GM19372 (cell line): ENCODE data around the gene ABHD12B.
"Not testable (repeated sequence)": the region's sequence is repeated elsewhere in the genome, so short reads cannot be mapped to it uniquely, and the experiment has no call there.

Source experiments
- ATAC-seq: cut with Tn5 transposase; IDR thresholded peaks from one replicate; pipeline ENCODE4 v1.9.1; 2021; ENCODE audit warnings: mild to moderate bottlenecking, low read depth, moderate library complexity; ENCODE audit not compliant: unreplicated experiment

ABHD12B gene

DNA sequence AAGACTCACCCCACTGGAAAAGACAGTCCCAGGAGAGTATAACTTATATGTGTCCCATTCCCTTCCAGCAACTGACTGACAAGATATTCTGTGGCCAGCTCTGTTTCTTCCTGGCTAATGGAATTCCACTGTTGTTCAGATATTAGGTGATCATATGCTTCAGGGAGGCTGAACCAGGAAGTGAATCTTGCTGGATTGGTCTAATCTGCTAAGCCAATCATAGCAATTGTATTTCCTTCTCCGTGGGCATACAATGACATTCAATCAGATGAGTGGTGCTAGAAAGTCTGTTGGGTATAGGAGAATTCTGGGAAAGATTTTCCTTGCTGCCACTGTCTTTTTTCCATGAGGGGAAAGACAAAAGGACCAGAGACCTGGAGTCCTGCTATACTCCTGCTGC, 60.3 kb downstream of the ABHD12B start:
- no peak for ATAC-seq

- ATAC-seq = no peak
Measured at GRCh38 chr14:50932592-50933495, 61.0 kb downstream of the ABHD12B start.

GRCh38 chr14:50935126-50936015, 63.5 kb downstream of the ABHD12B start:
- no peak for ATAC-seq

DNA sequence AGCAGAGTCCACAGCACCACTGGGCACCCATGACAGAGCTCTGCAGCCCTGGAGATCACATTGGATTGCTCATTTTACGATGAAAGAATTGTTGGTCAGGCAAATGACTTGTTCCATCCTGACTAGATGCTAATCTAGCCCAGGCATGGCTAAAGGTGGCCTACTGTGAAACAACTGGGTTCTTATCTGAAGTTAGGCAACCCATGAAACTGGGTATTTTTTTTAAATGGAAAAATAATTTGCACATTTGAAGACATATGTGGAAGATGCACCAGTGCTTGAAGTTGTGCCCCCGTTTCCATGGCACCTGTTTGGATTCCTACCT, 64.1 kb downstream of the ABHD12B start:
- no peak for ATAC-seq

DNA sequence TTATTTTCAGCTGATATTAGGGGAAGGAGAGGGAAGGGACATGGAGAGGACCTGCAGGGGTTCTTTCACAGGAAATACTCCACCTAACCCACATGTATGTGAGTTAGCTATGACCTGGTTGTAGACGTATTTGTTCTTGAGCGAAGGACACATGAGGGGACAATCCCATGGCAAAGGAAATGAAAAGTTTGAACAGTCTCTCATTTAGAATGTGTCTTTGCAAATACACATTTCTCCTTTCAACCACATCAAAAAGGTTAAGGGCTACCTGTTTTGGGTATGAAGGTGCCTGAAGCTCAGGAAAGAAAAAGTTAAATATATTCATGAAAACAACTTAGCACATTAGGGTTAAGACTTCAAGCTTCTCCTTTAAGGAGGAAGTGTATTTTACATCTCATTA, 65.0 kb downstream of the ABHD12B start:
- ATAC-seq = no peak

DNA sequence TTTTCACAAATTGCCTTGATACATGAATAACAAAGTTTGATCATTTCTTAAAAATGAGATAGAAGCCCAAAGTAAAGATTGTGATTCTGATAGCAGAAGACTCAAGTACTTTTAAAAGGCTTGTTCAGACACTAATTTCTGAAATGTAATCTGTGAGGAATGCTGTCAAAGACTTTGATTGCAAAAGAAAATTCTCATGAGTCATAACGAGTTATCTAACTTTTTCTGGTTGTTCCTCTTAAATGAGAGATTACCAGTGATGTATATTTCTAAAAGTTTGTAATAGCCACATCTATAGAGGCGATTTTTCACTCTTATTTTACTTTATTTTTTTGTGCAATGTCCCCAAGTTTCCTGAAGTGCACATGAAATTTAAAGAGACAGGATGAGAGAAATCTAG, 65.5 kb downstream of the ABHD12B start:
- no peak for ATAC-seq

GRCh38 chr14:50937800-50938199, 65.9 kb downstream of the ABHD12B start:
- no peak for ATAC-seq

DNA sequence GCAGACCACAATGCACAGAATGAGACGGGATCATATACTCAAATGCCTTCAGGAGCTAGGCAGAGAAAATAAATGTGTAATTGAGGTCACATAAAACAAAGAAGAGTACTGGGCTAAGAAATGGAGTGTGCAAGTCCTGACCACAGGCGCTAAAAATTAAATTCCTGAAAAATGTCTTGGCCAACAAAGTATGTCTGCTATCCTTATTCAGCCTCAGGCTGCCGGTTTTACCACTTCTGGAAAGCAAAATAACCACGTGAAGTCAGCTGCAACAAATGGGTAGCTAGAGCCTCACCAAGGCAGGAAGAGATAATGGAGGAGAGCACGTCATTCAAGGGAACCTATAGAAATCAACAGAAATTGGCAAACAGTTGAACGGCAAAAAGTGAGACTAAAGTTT, 69.3 kb downstream of the ABHD12B start:
- ATAC-seq = no peak

DNA sequence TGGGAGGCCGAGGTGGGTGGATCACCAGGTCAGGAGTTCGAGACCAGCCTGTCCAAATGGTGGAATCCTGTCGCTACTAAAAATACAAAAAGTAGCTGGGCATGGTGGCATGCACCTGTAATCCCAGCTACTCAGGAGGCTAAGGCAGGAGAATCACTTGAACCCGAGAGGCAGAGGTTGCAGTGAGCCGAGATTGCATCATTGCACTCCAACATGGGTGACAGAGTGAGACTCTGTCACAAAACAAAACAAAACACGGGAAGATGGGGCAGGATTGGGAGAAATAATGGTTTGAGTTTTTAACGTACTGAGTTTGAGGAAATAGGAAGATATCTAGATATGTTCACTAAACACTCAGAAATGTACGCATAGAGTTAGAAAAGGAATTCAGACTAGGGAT, 69.8 kb downstream of the ABHD12B start:
- ATAC-seq = not testable (repeated sequence)

- ATAC-seq = no peak
Measured at GRCh38 chr14:50943261-50943942, 71.5 kb downstream of the ABHD12B start.

DNA sequence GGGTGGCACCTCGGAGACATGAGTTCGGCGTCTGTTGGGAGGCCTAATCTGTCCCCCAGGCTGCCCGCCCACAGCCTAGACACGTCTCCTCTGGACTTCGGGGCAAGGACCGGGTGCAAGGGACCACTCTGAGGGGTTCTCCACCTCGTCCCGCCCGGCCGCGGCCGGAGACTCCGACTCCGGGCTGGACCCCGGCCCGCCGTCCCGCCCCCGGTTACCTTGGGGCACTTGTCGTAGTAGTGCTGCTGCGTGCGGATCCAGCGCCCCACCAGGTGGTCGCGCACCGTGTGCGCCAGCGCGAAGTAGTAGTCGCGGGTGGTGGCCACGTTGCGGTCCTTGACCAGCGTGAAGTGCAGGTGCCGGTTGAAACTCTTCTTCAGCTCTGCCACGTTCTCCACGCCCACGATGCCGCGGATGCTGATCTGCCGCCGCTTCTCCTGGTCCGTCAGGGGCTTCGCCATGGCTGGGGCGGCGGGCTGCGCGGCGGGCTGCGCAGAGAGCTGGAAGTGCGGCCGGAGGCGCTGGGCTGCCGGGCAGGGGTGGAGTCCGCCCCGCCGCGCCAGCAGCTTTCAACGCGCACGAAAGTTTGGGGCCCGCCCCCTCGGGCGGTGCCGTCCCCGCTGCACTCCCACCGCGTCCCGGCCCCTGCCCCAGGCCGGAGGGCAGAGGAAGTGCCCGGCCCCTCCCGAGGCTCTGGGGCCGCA, 72.2 kb downstream of the ABHD12B start, which contains the start of gene PYGL:
Gene PYGL, minus strand, starts transcription at position 541 of the 704 bp plus-strand sequence. Its CDS starts 80 bp downstream, at position 461.
- ATAC-seq = peak; percentile 69

GRCh38 chr14:50944647-50945413, 73.0 kb downstream of the ABHD12B start:
- ATAC-seq = peak; percentile 15

- no peak for ATAC-seq
Measured at GRCh38 chr14:50946234-50946935, 74.5 kb downstream of the ABHD12B start.

DNA sequence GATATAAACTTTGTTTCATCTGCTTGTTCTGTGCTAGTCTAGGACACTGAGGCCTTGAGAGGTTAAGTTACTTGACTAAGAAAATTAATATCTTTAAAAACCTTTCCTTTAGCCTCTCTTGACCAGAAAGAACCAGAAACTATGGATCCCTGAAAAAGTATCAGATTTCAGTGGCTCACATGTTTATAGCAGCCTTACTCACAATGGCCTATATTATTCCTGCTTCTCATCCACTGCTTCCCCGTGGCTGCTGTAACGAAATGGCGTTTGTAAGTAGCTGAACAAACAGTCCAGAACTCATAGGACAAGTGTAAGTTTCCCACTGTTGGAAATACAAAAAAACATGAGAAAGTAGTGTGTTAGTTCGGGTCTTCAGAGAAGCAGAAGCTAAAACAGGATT, 75.6 kb downstream of the ABHD12B start:
- ATAC-seq = no peak

DNA sequence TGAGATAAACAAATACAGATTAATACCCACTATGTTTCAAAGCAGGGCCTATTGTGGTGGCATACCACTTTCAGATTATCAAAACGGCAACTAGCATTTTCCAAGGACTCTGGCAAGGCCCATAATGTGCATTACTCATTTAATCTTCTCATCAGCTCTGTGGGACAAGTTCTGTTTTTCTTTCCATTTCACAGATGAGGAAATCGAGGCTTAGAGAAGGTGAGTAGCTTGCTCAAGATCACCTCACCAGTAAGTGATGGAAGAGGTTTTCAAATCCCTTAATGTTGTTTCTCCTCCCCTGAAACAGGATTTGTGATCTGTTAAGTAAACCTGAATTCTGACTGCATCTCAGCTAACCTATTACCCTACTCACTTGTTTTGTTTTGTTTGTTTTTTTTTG, 76.4 kb downstream of the ABHD12B start:
- ATAC-seq = no peak

DNA sequence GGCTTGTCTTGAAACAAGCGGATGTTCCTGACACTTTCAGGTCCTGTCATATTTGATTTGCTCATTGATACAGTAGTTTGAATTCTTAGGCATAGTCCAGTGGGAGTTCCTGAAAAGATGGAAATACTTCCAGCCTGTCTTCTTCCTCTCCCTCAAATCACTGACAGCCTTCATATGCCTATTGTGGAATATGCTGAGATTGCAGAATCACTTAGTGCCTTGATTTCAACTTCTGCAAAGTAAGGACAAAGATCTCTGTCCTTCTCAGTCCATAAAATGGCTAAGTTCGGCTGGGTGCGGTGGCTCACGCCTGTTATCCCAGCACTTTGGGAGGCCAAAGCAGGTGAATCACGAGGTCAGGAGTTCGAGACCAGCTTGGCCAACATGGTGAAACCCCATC, 79.2 kb downstream of the ABHD12B start:
- no peak for ATAC-seq

GRCh38 chr14:50953502-50953901, 81.6 kb downstream of the ABHD12B start:
- ATAC-seq = no peak
